ENCODE data around the gene JAK1.
A peak's percentile ranks its signal among the peaks of the same experiment; 100 is the strongest.

Gene JAK1

DNA sequence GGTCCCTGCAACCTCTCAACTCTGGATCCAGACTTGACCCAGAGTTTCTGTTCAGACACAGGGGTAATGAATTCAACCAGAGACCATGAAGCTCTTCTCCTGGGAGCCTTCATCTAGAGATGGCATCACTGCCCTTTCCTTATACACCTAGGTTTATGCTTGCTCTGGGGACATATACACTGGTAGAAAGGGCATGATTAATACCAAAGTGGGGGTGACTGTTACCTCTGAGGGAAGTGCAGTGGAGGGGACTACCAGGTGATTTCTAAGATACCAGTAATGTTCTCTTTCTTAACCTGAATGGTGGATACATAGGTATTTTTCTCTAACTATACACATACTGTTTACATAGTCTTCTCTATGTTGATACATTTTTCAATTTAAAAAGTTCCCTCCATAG, 48.4 kb downstream of the JAK1 start:
- no peak for DNase-seq

GRCh38 chr1:64917328-64917861, 49.0 kb downstream of the JAK1 start:
- no peak for DNase-seq

DNA sequence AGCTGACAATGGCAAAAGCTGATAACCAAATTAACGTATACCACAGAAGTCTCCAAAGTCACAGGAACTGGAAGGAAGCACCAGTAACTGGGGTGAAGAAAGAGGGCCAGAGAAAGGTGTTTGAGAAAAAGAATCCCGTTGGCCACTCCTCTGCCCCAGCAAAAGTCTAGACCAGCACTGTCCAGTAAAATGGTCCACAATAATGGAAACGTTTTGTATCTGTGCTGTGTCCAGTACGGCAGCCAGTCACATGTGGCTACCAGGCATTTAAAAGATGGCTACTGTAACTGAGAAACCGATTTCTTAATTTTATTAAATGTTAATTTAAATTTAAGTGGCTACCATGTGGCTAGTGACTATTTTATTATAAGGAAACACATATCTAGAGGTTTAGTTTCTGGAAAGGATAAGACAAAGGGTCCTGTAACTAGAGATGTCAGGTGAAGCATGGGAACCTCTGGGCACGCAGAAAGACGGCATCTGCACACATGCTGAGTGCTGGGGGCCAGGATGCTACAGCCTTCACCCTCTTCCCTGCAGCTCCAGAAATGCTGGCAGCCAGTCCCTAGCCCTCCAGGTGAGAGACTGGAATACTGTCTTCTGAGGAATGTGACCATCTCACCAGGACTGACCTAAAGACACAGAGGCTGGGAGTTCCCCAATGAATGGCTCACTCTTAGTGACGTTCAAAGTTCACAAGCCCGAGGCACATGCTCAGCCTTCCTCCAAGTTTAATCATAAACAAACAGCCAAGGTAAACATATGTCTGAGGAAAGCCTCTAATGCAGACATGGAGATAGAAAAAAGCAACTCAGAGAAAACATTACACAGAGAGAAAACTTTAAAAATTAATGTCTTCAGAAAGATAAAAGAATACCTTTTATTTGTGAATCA, 50.7 kb downstream of the JAK1 start:
- no peak for DNase-seq

DNA sequence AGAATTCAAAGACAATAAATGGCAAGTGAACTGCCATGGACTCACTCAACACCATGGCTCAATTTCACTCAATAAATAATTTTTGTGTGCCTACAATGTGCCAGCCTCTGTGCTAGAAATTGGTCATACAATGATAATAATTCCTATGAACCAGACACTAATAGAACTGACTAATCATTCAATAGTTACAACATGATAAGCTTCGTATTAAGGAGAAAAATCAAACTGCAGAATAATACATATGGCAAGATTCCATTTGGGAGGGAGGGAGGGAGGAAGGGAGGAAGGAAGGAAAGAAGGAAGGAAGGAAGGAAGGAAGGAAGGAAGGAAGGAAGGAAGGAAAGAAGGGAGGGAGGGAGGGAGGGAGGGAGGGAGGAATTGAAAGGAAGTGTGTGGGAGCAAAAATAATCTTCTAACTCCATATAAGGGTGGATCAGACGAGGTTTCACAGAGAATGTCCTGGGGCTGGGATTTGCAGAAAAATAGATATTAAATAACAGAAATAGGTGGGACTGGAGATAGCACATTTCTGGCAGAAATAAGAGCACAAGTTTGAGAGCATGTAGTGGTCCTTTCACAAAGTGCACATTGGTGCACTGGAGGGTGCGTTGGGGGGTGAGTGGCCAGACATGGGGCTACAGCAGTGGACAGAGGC, 52.9 kb downstream of the JAK1 start:
- no peak for DNase-seq

- peak; percentile 14 for DNase-seq
Measured at GRCh38 chr1:64912191-64912590, 54.2 kb downstream of the JAK1 start.

GRCh38 chr1:64911326-64911725, 55.0 kb downstream of the JAK1 start:
- no peak for DNase-seq

DNA sequence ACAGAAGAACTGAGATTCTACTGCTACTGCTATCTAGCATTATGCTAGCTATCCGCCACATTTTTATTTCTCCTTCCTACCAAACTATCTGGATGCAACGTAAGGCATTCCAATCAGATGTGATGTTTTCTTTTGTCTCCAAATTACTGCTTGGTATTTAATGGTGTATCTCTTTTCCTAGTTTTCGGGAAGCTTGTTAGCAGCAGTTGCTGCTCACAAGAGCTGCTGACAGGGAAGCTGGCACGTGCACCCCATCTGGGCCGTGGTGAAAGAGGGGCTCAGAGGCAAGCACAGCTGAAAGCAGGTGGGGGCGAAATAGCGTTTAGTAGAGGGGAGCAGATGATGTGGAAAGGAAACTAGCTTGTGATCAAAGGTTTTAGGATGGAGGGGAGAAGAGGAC, 57.3 kb downstream of the JAK1 start:
- no peak for DNase-seq

GRCh38 chr1:64908575-64908974, 57.8 kb downstream of the JAK1 start:
- no peak for DNase-seq

GRCh38 chr1:64906447-64906846, 59.9 kb downstream of the JAK1 start:
- DNase-seq = peak; percentile 45

DNA sequence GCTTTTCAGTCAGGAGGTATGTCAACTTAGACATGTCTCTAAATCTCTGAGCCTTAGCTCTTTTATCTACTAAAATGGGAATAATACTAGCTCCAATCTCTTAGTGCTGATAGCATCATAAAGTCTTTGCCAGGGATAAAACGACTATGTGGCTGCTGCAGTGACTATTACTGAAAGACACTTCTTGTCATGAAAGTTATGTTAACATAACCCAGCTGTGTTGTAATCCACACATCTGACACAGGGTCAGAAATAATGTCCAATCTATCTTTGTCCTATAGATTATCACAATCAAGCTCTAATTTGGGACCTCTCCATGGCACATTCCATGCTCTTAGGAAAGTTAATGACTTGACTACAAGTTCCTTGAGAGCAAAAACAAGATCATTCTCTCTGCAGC, 62.8 kb downstream of the JAK1 start:
- DNase-seq = no peak

DNA sequence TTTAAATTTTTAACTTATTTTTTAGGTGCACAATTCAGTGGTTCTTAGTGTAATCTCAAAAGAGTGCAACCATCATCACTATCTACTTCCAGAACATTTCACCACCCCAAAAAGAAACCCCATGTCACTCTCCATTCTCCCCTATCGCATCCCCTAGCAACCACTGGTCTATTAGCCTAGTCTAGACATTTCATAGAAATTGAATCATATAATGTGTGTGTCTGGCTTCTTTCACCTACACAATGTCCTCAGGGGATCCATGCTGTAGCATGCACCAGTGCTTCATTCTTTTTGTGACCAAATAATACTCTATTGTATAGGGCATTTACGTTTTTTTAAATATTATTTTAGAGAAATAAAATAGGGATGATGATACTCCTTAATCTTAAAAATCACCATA, 64.7 kb downstream of the JAK1 start:
- DNase-seq = no peak

- no peak for DNase-seq
Measured at GRCh38 chr1:64900916-64901315, 65.4 kb downstream of the JAK1 start.

DNA sequence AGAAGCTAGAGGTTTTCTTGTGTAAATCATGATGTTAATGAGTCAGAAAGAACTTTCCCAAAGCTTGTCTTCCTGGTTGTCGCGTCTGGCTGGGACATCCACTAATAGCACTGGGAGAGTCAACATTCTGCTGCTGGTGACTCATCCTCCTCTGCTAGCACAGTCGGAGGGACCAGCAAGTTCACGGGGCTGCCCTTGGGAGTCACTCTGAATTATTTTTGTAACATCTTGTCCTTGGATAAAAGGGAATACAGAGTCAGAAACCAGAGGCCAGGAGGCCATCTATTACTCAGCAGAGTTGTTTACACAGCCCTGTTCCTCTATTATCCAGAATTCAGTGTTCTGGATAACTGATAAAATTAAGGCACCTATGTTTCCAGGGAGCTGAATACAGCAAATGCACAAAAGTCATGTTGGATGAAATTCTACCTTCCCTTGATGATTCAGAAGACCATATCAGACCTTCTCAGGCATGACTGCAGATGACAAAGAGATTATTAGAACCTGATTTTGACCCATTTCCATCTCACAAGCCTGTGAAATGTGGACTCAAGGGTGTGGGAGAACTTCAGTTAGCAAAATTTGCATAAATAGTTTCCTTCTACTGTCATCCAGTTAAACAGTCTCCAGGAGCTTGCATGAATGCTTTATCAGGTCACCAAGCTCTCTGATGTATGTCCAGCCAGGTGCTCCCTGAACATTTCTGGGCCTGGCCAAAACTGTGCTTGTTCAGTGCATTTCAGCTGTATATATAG, 68.1 kb downstream of the JAK1 start:
- peak; percentile 14 for DNase-seq

DNA sequence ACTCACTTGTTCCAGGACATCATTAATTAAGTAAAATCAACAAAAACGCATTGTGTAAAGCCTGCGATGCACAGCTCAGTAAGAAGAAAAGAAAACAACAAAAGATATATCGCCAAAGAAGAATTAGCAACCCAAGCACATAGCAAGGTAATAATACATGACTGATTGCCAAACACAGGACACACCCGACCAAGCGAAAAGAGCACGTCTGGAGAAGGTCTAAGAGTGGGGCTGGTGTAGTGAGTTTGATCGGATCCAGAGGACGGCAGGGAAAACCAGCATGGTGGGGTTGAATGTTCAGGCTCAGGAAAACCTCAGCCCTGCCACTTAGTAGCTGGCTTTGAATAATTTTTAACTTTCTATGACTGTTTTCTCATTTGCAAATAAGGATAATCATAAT, 69.8 kb downstream of the JAK1 start:
- no peak for DNase-seq

DNA sequence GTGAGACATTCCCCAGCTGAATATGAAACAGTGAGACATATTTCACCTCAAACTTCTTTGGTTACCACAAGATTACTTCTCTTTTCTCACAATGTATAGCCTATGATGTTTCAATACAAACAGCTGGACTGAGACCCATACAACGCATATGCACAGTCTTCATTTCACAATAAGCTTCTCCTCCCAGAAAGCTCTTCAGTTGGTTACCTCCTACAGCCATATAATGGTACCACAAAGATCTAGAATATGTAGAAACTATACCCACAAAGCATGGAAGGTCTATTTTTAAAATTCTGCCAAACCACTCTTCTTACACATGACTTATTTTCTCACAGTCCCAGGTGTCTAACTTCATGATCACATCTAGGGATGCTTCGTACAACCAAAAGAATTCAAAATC, 70.8 kb downstream of the JAK1 start:
- DNase-seq = no peak

DNA sequence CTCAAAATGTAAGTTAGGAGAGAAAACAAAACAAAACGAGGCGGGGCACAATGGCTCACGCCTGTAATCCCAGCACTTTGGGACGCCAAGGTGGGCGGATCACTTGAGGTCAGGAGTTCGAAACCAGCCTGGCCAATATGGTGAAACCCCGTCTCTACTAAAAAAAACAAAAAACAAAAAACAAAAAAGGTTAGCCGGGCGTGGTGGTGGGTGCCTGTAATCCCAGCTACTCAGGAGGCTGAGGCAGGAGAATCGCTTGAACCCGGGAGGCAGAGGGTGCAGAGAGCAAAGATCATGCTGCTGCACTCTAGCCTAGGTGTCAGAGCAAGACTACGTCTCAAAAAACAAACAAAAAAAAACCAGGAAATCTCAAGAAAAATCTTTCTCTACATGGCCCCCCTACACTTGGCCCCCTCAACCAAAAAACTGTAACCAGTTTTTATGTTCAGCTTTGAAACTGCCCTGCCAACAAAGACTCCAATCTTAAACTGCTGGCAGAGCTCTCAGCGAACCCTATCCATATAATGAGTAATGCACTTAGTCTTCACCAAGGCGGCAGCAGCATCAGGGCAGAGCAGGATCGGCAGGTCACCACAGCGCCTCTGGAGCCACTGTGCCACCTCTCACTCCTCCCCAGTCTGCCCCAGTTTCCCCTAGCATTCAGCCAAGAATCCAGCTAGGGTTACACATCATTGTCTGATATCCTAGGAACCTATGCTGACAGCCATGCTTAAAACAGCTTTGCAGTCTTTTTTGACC, 71.7 kb downstream of the JAK1 start:
- no peak for DNase-seq

GRCh38 chr1:64893921-64894320, 72.4 kb downstream of the JAK1 start:
- no peak for DNase-seq

DNA sequence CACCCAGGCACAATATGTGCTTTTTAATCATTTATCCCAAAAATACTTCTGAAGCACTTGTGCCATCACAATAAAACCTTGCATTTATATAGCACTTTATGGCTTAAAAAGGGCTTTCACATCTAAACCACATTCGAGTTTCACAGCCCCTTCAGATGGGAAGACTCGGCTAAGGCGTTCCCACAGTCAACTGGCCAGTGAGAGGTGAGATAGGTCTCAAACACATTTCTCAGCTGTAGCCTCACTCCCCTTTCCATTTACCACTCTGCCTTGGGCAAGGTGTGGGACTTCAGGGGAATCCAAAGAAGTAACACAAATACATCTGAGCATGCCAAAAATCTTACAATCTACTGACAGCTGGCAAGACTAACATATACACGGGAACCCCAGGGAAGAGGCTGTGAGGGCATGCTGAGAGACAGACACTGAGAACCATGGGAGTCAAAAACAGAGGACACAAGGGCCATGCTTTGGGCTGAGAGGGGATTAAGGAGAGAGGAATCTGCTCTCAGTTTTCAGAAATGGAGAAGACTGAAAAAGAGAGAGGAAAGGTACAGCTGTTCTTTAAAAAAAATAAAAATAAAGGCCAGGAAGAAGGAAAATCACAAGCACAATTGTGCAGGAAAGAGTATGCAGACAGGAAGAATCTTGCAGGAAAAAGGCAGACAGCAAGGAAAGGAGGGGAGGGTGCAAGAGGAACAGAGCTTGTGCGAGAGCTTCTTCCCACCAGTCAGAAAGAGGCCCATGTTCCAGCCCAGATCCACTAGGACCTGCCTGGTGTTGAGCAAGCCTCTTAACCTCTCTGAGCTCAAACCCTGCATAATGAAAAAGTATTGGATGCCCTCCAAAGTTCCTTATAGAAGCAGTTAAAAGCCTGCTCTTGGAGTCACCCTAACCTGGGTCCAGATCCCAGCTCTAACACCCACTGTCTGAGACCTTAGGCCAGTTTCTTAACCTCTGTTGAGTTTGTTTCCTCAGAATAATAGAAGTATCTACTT, 73.5 kb downstream of the JAK1 start:
- DNase-seq = no peak

DNA sequence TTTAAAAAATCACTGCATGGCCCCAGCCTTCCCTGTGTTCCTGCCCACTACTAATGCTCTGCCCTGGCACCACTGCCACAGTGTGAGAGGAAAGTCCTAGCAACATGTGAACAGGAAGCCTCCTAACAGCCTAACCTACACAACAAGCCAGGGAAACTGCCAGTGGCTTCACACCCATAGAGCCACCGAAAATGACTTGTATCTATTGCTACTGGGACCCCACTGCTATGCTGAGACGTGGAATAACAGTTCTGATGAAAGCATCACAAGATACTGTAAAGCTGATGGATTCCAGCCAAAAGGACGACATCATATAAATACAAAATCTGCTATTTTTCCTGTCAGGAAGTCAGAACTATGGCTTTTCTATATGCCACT, 74.9 kb downstream of the JAK1 start:
- no peak for DNase-seq

GRCh38 chr1:64890699-64891447, 75.5 kb downstream of the JAK1 start:
- no peak for DNase-seq
